ENCODE data around the gene LIME1. TPM values are rescaled to one million over a fixed set of nuclear protein-coding genes. Genes with fewer than 3 reads are reported as not detected.

Gene LIME1
- total and polyA plus RNA-seq, 2 experiments from 2014 or later, result 17.4 to 19.2 TPM

GRCh38 chr20:63700199-63701050, 36.0 kb upstream of the LIME1 start:
- H3K4me1 ChIP-seq (ENCODE audit: low read depth), result peaks cover 6% of the 10 kb centered on the region
- H3K4me3 ChIP-seq, result no peak overlapping the region
- no peak for TF ChIP-seq CTCF (IDR thresholded peaks at IDR 0.05; ENCODE audit: low read depth, low read length)
- H3K27me3 ChIP-seq, result no peaks in the 10 kb centered on the region
- H3K27ac ChIP-seq, result no peak overlapping the region
- no peaks in the 10 kb centered on the region for H3K9me3 ChIP-seq (ENCODE audit: low read depth)
- peaks cover 10% of the 10 kb centered on the region for H3K36me3 ChIP-seq
- DNase-seq (ENCODE audit: low read depth in 1 of 2, low spot score in 1 of 2), result no peak

GRCh38 chr20:63701051-63701328, 35.5 kb upstream of the LIME1 start:
- no peak for DNase-seq (ENCODE audit: low read depth in 1 of 2, low spot score in 1 of 2)
- Histone ChIP-seq H3K9me3 (ENCODE audit: low read depth) (no peaks in the 10 kb centered on the region), H3K27ac (no peak overlapping the region), H3K4me1 (ENCODE audit: low read depth) (peaks cover 6% of the 10 kb centered on the region), H3K4me3 (no peak overlapping the region), H3K27me3 (no peaks in the 10 kb centered on the region), H3K36me3 (peaks cover 15% of the 10 kb centered on the region)
- no peak for TF ChIP-seq CTCF (IDR thresholded peaks at IDR 0.05; ENCODE audit: low read depth, low read length)

GRCh38 chr20:63701329-63702035, 35.0 kb upstream of the LIME1 start:
- Histone ChIP-seq H3K4me3 (no peak overlapping the region), H3K36me3 (peaks cover 18% of the 10 kb centered on the region), H3K9me3 (ENCODE audit: low read depth) (no peaks in the 10 kb centered on the region), H3K27me3 (no peaks in the 10 kb centered on the region), H3K4me1 (ENCODE audit: low read depth) (peaks cover 7% of the 10 kb centered on the region), H3K27ac (no peak overlapping the region)
- TF ChIP-seq CTCF (IDR thresholded peaks at IDR 0.05; ENCODE audit: low read depth, low read length), result no peak
- DNase-seq (ENCODE audit: low read depth in 1 of 2, low spot score in 1 of 2), result no peak

- H3K27ac ChIP-seq, result no peak overlapping the region
- H3K36me3 ChIP-seq, result peaks cover 18% of the 10 kb centered on the region
- no peak for TF ChIP-seq CTCF (IDR thresholded peaks at IDR 0.05; ENCODE audit: low read depth, low read length)
- no peak for DNase-seq (ENCODE audit: low read depth in 1 of 2, low spot score in 1 of 2)
- no peaks in the 10 kb centered on the region for H3K9me3 ChIP-seq (ENCODE audit: low read depth)
- peaks cover 5% of the 10 kb centered on the region for H3K4me1 ChIP-seq (ENCODE audit: low read depth)
- no peaks in the 10 kb centered on the region for H3K27me3 ChIP-seq
- H3K4me3 ChIP-seq, result no peak overlapping the region
These were observed 34.3 kb upstream of the LIME1 start for GRCh38 chr20:63702036-63702665.

GRCh38 chr20:63702751-63703470, 33.6 kb upstream of the LIME1 start:
- peaks cover 18% of the 10 kb centered on the region for H3K36me3 ChIP-seq
- H3K9me3 ChIP-seq (ENCODE audit: low read depth), result no peaks in the 10 kb centered on the region
- peaks cover 5% of the 10 kb centered on the region for H3K4me1 ChIP-seq (ENCODE audit: low read depth)
- H3K27me3 ChIP-seq, result no peaks in the 10 kb centered on the region
- H3K27ac ChIP-seq, result no peak overlapping the region
- no peak for TF ChIP-seq CTCF (IDR thresholded peaks at IDR 0.05; ENCODE audit: low read depth, low read length)
- no peak for DNase-seq (ENCODE audit: low read depth in 1 of 2, low spot score in 1 of 2)
- no peak overlapping the region for H3K4me3 ChIP-seq
